K562 (cell line): ENCODE results near the gene SCAANT1. TPM values are rescaled to one million over a fixed set of nuclear protein-coding genes. Genes with fewer than 3 reads are reported as not detected.

ENCODE experiments used
- ATAC-seq: fragments of 200-7000 bp; cut with Tn5 transposase; 3 replicates; pipeline ENCODE4 v1.9.1; 2020; ENCODE audit warnings: moderate library complexity
- BruUV-seq: library from RNA; stranded (reverse); fragments of 400-500 nt; replicated peaks from 2 replicates; lab custom pipeline; 2021; lab: Mats Ljungman, UMichigan
- CTCF ChIA-PET: fragments of 300-600 bp; formaldehyde crosslinking; extraction: SDS; loops from one replicate; lab custom pipeline; 2021; ENCODE audit warnings: low intra/inter-chr PET ratio; lab: Yijun Ruan, JAX
- POLR2A ChIA-PET: fragments of 300-600, 350-650 bp; sonication (Branson Sonifier 250); formaldehyde crosslinking; extraction: SDS; loops from one replicate; lab custom pipeline; 2021; ENCODE audit warnings: antibody characterized with exemption, inconsistent platforms; lab: Yijun Ruan, JAX
- DNase-seq, 4 experiments: peaks; one replicate each; pipeline versions ENCODE4 v3.0.0 to v3.0.0-alpha.2; 2011 to 2018; ENCODE audit warnings: low spot score in 3 of 4, mixed read lengths in 3 of 4; ENCODE audit errors: extremely low read depth in 1 of 4
- FAIRE-seq: peaks from 2 replicates; lab custom pipeline; 2011; peaks lifted over from hg19 to GRCh38; lab: Jason Lieb, UNC
- H2AFZ ChIP-seq: 2 replicates; pipeline ENCODE4 v1.6.0; 2011; ENCODE audit warnings: low read depth, low read length, control low read depth, inconsistent platforms
- H3K27ac ChIP-seq: fragments of 200-600 bp; 3 replicates; pipeline ENCODE4 v1.8.0; 2011; ENCODE audit warnings: low read depth, mild to moderate bottlenecking, control low read depth, inconsistent platforms, low read length, moderate library complexity, mixed read lengths; ENCODE audit errors: extremely low read depth
- H3K27me3 ChIP-seq, 2 experiments: fragments of 300-600 bp in 1 of 2; 2 replicates in 1 of 2; 3 replicates in 1 of 2; pipeline versions ENCODE4 v1.6.0 to v1.8.0; 2011; ENCODE audit warnings: inconsistent platforms in 2 of 2, low read length in 2 of 2, mild to moderate bottlenecking in 1 of 2, mixed read lengths in 1 of 2, moderate library complexity in 1 of 2; ENCODE audit not compliant: control insufficient read depth in 2 of 2, insufficient read depth in 2 of 2
- H3K36me3 ChIP-seq: fragments of 300-600 bp; 3 replicates; pipeline ENCODE4 v1.8.0; 2011; ENCODE audit warnings: mild to moderate bottlenecking, low read length, inconsistent platforms; ENCODE audit not compliant: control insufficient read depth, insufficient read depth
- H3K4me1 ChIP-seq, 2 experiments: fragments of 200-600 bp in 1 of 2; replicated peaks in 1 of 2; 2 replicates in 1 of 2; 3 replicates in 1 of 2; pipeline versions ENCODE4 v1.5.1 to v1.8.0; 2011; ENCODE audit warnings: inconsistent platforms in 2 of 2, low read length in 2 of 2, mild to moderate bottlenecking in 1 of 2, mixed read lengths in 1 of 2, moderate library complexity in 1 of 2; ENCODE audit not compliant: control insufficient read depth in 2 of 2, insufficient read depth in 2 of 2
- H3K4me2 ChIP-seq: 2 replicates; pipeline ENCODE4 v1.6.1; 2011; ENCODE audit warnings: low read length, control low read depth, inconsistent platforms, mixed read lengths; ENCODE audit not compliant: insufficient read depth
- H3K4me3 ChIP-seq: fragments of 200-600 bp; sonication (generic), shearing (Covaris generic); 2 replicates; pipeline ENCODE4 v1.5.1; 2016; ENCODE audit warnings: control low read depth, inconsistent platforms
- H3K79me2 ChIP-seq: fragments of 200-600 bp; 3 replicates; pipeline ENCODE4 v1.8.0; 2011; ENCODE audit warnings: low read length, inconsistent platforms; ENCODE audit not compliant: control insufficient read depth, insufficient read depth
- H3K9ac ChIP-seq, 2 experiments: 2 replicates each; pipeline versions ENCODE4 v1.6.0 to v1.6.1; 2011; ENCODE audit warnings: low read depth in 2 of 2, low read length in 2 of 2, control low read depth in 1 of 2, inconsistent platforms in 1 of 2, mild to moderate bottlenecking in 1 of 2, mixed read lengths in 1 of 2; ENCODE audit not compliant: insufficient read depth in 1 of 2
- H3K9me1 ChIP-seq: one replicate; pipeline ENCODE4 v1.6.0; 2011; ENCODE audit warnings: inconsistent platforms, mild to moderate bottlenecking, low read length, moderate library complexity; ENCODE audit not compliant: control insufficient read depth, insufficient read depth
- H3K9me3 ChIP-seq: replicated peaks from 2 replicates; pipeline ENCODE4 v1.5.1; 2011; ENCODE audit warnings: low read depth, low read length, inconsistent platforms; ENCODE audit not compliant: control insufficient read depth, insufficient read depth
- H4K20me1 ChIP-seq: replicated peaks from 2 replicates; pipeline ENCODE4 v1.6.1; 2011; ENCODE audit warnings: low read length, inconsistent platforms, mixed read lengths; ENCODE audit not compliant: control insufficient read depth, insufficient read depth
- ARID1B ChIP-seq: fragments of 450-650 bp; IDR thresholded peaks from 2 replicates; pipeline ENCODE4 v1.6.1; 2016; ENCODE audit warnings: antibody characterized with exemption, mild to moderate bottlenecking, inconsistent platforms
- BHLHE40 ChIP-seq: IDR thresholded peaks from 2 replicates; pipeline ENCODE4 v1.6.1; 2011; ENCODE audit warnings: low read length, improper control_type of control experiment
- BRF1 ChIP-seq: IDR thresholded peaks from 3 replicates; pipeline ENCODE4 v1.6.1; 2011; ENCODE audit warnings: borderline replicate concordance, mild to moderate bottlenecking; ENCODE audit not compliant: insufficient read length; ENCODE audit errors: extremely low read depth
- DACH1 ChIP-seq: fragments of 450-650 bp; IDR thresholded peaks from 2 replicates; pipeline ENCODE4 v1.6.1; 2018; ENCODE audit not compliant: partially characterized antibody
- E2F4 ChIP-seq: sonication (generic); formaldehyde crosslinking; IDR thresholded peaks from 2 replicates; pipeline ENCODE4 v1.8.0; 2022; ENCODE audit warnings: mild to moderate bottlenecking, low read depth, missing genetic modification reagents
- FOXK2 ChIP-seq, 2 experiments: fragments of 450-650 bp; IDR thresholded peaks in 1 of 2; conservative IDR thresholded peaks in 1 of 2; 2 replicates each; pipeline ENCODE4 v1.6.1; 2016; ENCODE audit warnings: low read depth in 2 of 2, mild to moderate bottlenecking in 1 of 2
- GMEB1 ChIP-seq: fragments of 250-450 bp; sonication (Bioruptor Pico); IDR thresholded peaks from 2 replicates; pipeline ENCODE4 v1.4.0; 2020; ENCODE audit warnings: mild to moderate bottlenecking
- HMG20A ChIP-seq: fragments of 450-650 bp; formaldehyde crosslinking; conservative IDR thresholded peaks from 2 replicates; pipeline ENCODE4 v1.4.0; 2020; ENCODE audit warnings: mild to moderate bottlenecking, mixed read lengths
- IFI16 ChIP-seq: fragments of 250-450 bp; sonication (Bioruptor Pico); IDR thresholded peaks from 2 replicates; pipeline ENCODE4 v2.1.2; 2022; ENCODE audit warnings: mild to moderate bottlenecking, inconsistent platforms
- KLF16 ChIP-seq: IDR thresholded peaks from 2 replicates; pipeline ENCODE4 v1.6.1; 2016; ENCODE audit warnings: antibody characterized with exemption
- LCOR ChIP-seq: sonication (generic); formaldehyde crosslinking; IDR thresholded peaks from 2 replicates; pipeline ENCODE4 v1.8.0; 2022; ENCODE audit warnings: mild to moderate bottlenecking, missing genetic modification reagents
- MCM2 ChIP-seq: fragments of 450-650 bp; IDR thresholded peaks from 2 replicates; pipeline ENCODE4 v1.6.1; 2017; ENCODE audit warnings: low read depth, mild to moderate bottlenecking
- NFIC ChIP-seq: fragments of 450-650 bp; IDR thresholded peaks from 2 replicates; pipeline ENCODE4 v1.6.1; 2017; ENCODE audit warnings: mild to moderate bottlenecking, inconsistent platforms
- TEAD2 ChIP-seq: fragments of 450-650 bp; IDR thresholded peaks from 2 replicates; pipeline ENCODE4 v1.6.1; 2016; ENCODE audit warnings: missing genetic modification characterization, control low read depth, missing compliant biosample characterization
- TEAD4 ChIP-seq, 2 experiments: sonication (generic) in 1 of 2; formaldehyde crosslinking in 1 of 2; IDR thresholded peaks; 2 replicates each; pipeline versions ENCODE4 v1.6.1 to v1.8.0; 2012 to 2022; ENCODE audit warnings: borderline replicate concordance in 1 of 2, inconsistent platforms in 1 of 2, low read length in 1 of 2, mild to moderate bottlenecking in 1 of 2, missing genetic modification reagents in 1 of 2
- TGIF2 ChIP-seq: sonication (generic); formaldehyde crosslinking; IDR thresholded peaks from 2 replicates; pipeline ENCODE4 v1.8.1; 2022; ENCODE audit warnings: mild to moderate bottlenecking, missing genetic modification reagents, moderate library complexity
- ZFP30 ChIP-seq: fragments of 250-450 bp; sonication (Bioruptor Pico); IDR thresholded peaks from 2 replicates; pipeline ENCODE4 v1.8.0; 2022; ENCODE audit warnings: moderate library complexity, mild to moderate bottlenecking, inconsistent platforms, borderline replicate concordance
- WGBS: fragments of 100-300 bp; shearing (Covaris generic); methylation state at CpG from one replicate; pipeline ENCODE4 v1.1.6; 2016; ENCODE audit warnings: low coverage, mixed read lengths; ENCODE audit not compliant: insufficient coverage; ENCODE audit errors: missing lambda C conversion rate; 5-methylcytosine and 5-hydroxymethylcytosine counted together
- in situ Hi-C: fragments of 300-500 bp; cut with MboI; formaldehyde crosslinking; loops from 4 replicates; pipeline ENCODE4 v1.15.0; 2018; ENCODE audit warnings: inconsistent platforms, mixed read lengths
- intact Hi-C: fragments of 100-400 bp; cut with micrococcal nuclease; formaldehyde crosslinking; loops from 2 replicates; pipeline ENCODE4 v1.14.2; 2022
- polyA plus RNA-seq, 8 experiments: library from polyadenylated mRNA; depleted of rRNA in 4 of 8; stranded (reverse) in 5 of 8; unstranded in 3 of 8; fragments of >200 nt; fragmentation: Nextera tagmentation in 2 of 8; fragmentation: Illumina TruSeq in 1 of 8; extraction: Ambion mirVana in 2 of 8; extraction: Trizol in 1 of 8; gene quantifications; 2 replicates each; pipeline versions ENCODE4 v1.2.1 to v1.2.3, GENCODE V29; 2011 to 2014; ENCODE audit warnings: inconsistent platforms in 1 of 8, missing spikeins in 1 of 8
- total RNA-seq, 7 experiments: library from RNA; depleted of rRNA in 6 of 7; stranded (reverse); fragments of >200 nt in 6 of 7; fragmentation: Illumina TruSeq in 2 of 7; extraction: Trizol in 2 of 7; gene quantifications; 2 replicates each; pipeline versions ENCODE4 v1.2.1 to v1.2.3, GENCODE V29; 2011 to 2021; ENCODE audit warnings: low replicate concordance in 1 of 7

SCAANT1 gene
- total and polyA plus RNA-seq, 9 of the 15 experiments (the other 6 are each of a cell fraction or from before 2014, with no cell fraction given): not detected

- Histone ChIP-seq H3K9me3 (no peaks in the 10 kb centered on the region), H4K20me1 (0 out of 2 replicates have a peak, but pooled peaks cover 8% of the 10 kb centered on the region), H3K4me3 (no peak overlapping the region), H3K9me1 (no peaks in the 10 kb centered on the region), H3K4me2 (peak overlapping the region; percentile 17; the same call in 1 of the 2 replicates), H3K27me3 (no peaks in the 10 kb centered on the region), H3K36me3 (peaks cover 18% of the 10 kb centered on the region; the same call in 1 of the 3 replicates), H3K4me1 (peaks cover 0 to 19% of the 10 kb centered on the region in 2 experiments; a peak in 3 of 5 replicates), H3K9ac (no peak overlapping the region; a peak in 1 of 4 replicates), H3K27ac (no peak overlapping the region), H2AFZ (no peak overlapping the region), H3K79me2 (peaks cover 73% of the 10 kb centered on the region)
- ATAC-seq (no peak), FAIRE-seq (no peak), DNase-seq (no peak)
- WGBS: 0% methylated on average over 3 of the region's 4 CpGs
- intact Hi-C loops: no loop called here
- BruUV-seq: no TSS peak
- ChIA-PET POLR2A (interaction anchor here (0.9 kb wide), 1 partner anchor 9 kb away, joined by 3 read pairs; no protein-coding TSS in a partner anchor), CTCF (no interaction called here)
- in situ Hi-C loops: no loop called here
- TF ChIP-seq HMG20A (CRISPR knock-in tag): no peak
- TF ChIP-seq DACH1: peak; percentile 13
- no peak for TF ChIP-seq MCM2
- TF ChIP-seq NFIC: peak; percentile 65
- no peak for TF ChIP-seq BHLHE40
- TF ChIP-seq TEAD4 (IDR thresholded peaks at IDR 0.05; ENCODE audit: low read length): 0 out of 2 replicates have a peak, but pooled peaks have one; percentile 12
- no peak for TF ChIP-seq TEAD4 (CRISPR knock-in tag; IDR thresholded peaks at IDR 0.05; ENCODE audit: borderline replicate concordance)
- no peak for TF ChIP-seq KLF16
- no peak for TF ChIP-seq E2F4
- TF ChIP-seq TEAD2 (tag): no peak
- TF ChIP-seq ARID1B: peak; percentile 54
- no peak for TF ChIP-seq BRF1
- 0 out of 4 replicates have a peak, but pooled peaks of 1 of the 2 experiments have one; percentile 20 for TF ChIP-seq FOXK2 (conservative IDR thresholded peaks at IDR 0.05 in 1 of 2, IDR thresholded peaks at IDR 0.05 in 1 of 2; ENCODE audit: low read depth in 2 of 2)
- TF ChIP-seq GMEB1: no peak
- TF ChIP-seq LCOR (CRISPR knock-in tag): no peak
- TF ChIP-seq TGIF2 (CRISPR knock-in tag): no peak
- no peak for TF ChIP-seq IFI16 (CRISPR knock-in tag)
- TF ChIP-seq ZFP30 (CRISPR knock-in tag): no peak
These were observed 24.7 kb upstream of the SCAANT1 start for GRCh38 chr3:63936925-63937324.
